Inflammatory macrophage treated with lipopolysaccharide for 1 hour (primary cell): ENCODE results near the gene FTSJ1.

Source experiments
- DNase-seq, 2 donors: peaks; one replicate each; pipeline ENCODE4 v3.0.0-alpha.2; 2020 to 2022

FTSJ1 gene

GRCh38 chrX:48531358-48531959, 55.5 kb downstream of the FTSJ1 start:
- DNase-seq: peak in 1 of 2 donors; percentile 28

- DNase-seq: peak in 1 of 2 donors; percentile 9
Observed at GRCh38 chrX:48532161-48532560, 56.2 kb downstream of the FTSJ1 start.

- no peak for DNase-seq
Observed at GRCh38 chrX:48533165-48533564, 57.2 kb downstream of the FTSJ1 start.
